Endothelial cell of umbilical vein (primary cell): ENCODE data around the gene DCLK1. TPM values are rescaled to one million over a fixed set of nuclear protein-coding genes. Genes with fewer than 3 reads are reported as not detected.

ENCODE experiments used
- BruUV-seq: library from RNA; stranded (reverse); fragments of 400-500 nt; replicated peaks from 2 replicates; lab custom pipeline; 2021; lab: Mats Ljungman, UMichigan
- CTCF ChIA-PET: fragments of 300-600, 350-600 bp; sonication (Branson Sonifier 250); formaldehyde crosslinking; loops from one replicate; lab custom pipeline; 2021; ENCODE audit warnings: antibody characterized with exemption, inconsistent platforms; lab: Charles Lee
- POLR2A ChIA-PET: fragments of 300-600, 350-600 bp; sonication (Branson Sonifier 250); formaldehyde crosslinking; loops from one replicate; lab custom pipeline; 2021; ENCODE audit warnings: antibody characterized with exemption, inconsistent platforms; lab: Charles Lee
- DNase-seq: peaks from one replicate; pipeline ENCODE4 v3.0.0-alpha.2; 2011; ENCODE audit warnings: low read depth, low spot score
- FAIRE-seq: peaks from 2 replicates; lab custom pipeline; 2011; peaks lifted over from hg19 to GRCh38; lab: Jason Lieb, UNC
- H2AFZ ChIP-seq: 2 replicates; pipeline ENCODE4 v1.6.0; 2012; ENCODE audit warnings: low read depth, low read length, control low read depth, inconsistent platforms
- H3K27ac ChIP-seq: 2 replicates; pipeline ENCODE4 v1.5.1; 2011; ENCODE audit warnings: low read depth, mild to moderate bottlenecking, control low read depth, low read length, moderate library complexity; ENCODE audit not compliant: insufficient read depth
- H3K27me3 ChIP-seq, 2 experiments: 2 replicates each; pipeline versions ENCODE4 v1.6.0 to v1.6.1; 2011; ENCODE audit warnings: low read length in 2 of 2, mixed read lengths in 1 of 2; ENCODE audit not compliant: control insufficient read depth in 2 of 2, insufficient read depth in 2 of 2
- H3K36me3 ChIP-seq, 2 experiments: 2 replicates in 1 of 2; 3 replicates in 1 of 2; pipeline ENCODE4 v1.5.1; 2011; ENCODE audit warnings: low read length in 2 of 2, mild to moderate bottlenecking in 1 of 2, moderate library complexity in 1 of 2; ENCODE audit not compliant: control insufficient read depth in 2 of 2, insufficient read depth in 2 of 2; ENCODE audit errors: extremely low read depth in 1 of 2
- H3K4me1 ChIP-seq: 3 replicates; pipeline ENCODE4 v1.5.1; 2011; ENCODE audit warnings: mild to moderate bottlenecking, low read length; ENCODE audit not compliant: control insufficient read depth, insufficient read depth; ENCODE audit errors: extremely low read depth
- H3K4me2 ChIP-seq: 2 replicates; pipeline ENCODE4 v1.6.1; 2011; ENCODE audit warnings: low read length, control low read depth, mixed read lengths; ENCODE audit not compliant: insufficient read depth
- H3K4me3 ChIP-seq, 3 experiments: fragments of 200-600 bp in 1 of 3; sonication (generic), shearing (Covaris generic) in 1 of 3; replicated peaks in 1 of 3; 2 replicates each; pipeline ENCODE4 v1.5.1; 2011 to 2016; ENCODE audit warnings: control low read depth in 3 of 3, low read length in 3 of 3, mild to moderate bottlenecking in 2 of 3, inconsistent platforms in 1 of 3, low read depth in 1 of 3, moderate library complexity in 1 of 3; ENCODE audit not compliant: insufficient read depth in 1 of 3
- H3K79me2 ChIP-seq: 2 replicates; pipeline ENCODE4 v1.6.0; 2012; ENCODE audit warnings: low read length, inconsistent platforms; ENCODE audit not compliant: control insufficient read depth, insufficient read depth
- H3K9ac ChIP-seq: replicated peaks from 2 replicates; pipeline ENCODE3; 2011; ENCODE audit warnings: low read length, control low read depth; ENCODE audit not compliant: insufficient read depth; ENCODE audit errors: extremely low read depth
- H3K9me1 ChIP-seq: replicated peaks from 3 replicates; pipeline ENCODE4 v1.6.0; 2011; ENCODE audit warnings: mild to moderate bottlenecking, low read length; ENCODE audit not compliant: control insufficient read depth, insufficient read depth; ENCODE audit errors: extremely low read depth
- H3K9me3 ChIP-seq: replicated peaks from 2 replicates; pipeline ENCODE4 v1.5.1; 2012; ENCODE audit warnings: low read length, inconsistent platforms; ENCODE audit not compliant: control insufficient read depth, insufficient read depth
- H4K20me1 ChIP-seq: replicated peaks from 2 replicates; pipeline ENCODE3; 2011; ENCODE audit warnings: mild to moderate bottlenecking, low read length; ENCODE audit not compliant: control insufficient read depth, insufficient read depth; ENCODE audit errors: extremely low read depth
- EZH2 ChIP-seq: IDR thresholded peaks from 2 replicates; pipeline ENCODE4 v1.6.1; 2012; ENCODE audit warnings: borderline replicate concordance, low read depth, mild to moderate bottlenecking, moderate library complexity, low read length, inconsistent platforms; ENCODE audit not compliant: severe bottlenecking
- FOS ChIP-seq: IDR thresholded peaks from 2 replicates; pipeline ENCODE4 v1.6.1; 2011; ENCODE audit warnings: mild to moderate bottlenecking, low read length, moderate library complexity, borderline replicate concordance; ENCODE audit not compliant: insufficient read depth
- GATA2 ChIP-seq: IDR thresholded peaks from 2 replicates; pipeline ENCODE4 v1.7.0; 2011; ENCODE audit warnings: low read depth, mild to moderate bottlenecking, moderate library complexity, mixed read lengths, low read length; ENCODE audit not compliant: insufficient read length, insufficient read depth
- JUN ChIP-seq: IDR thresholded peaks from 2 replicates; pipeline ENCODE4 v1.6.1; 2011; ENCODE audit warnings: borderline replicate concordance, low read depth; ENCODE audit not compliant: insufficient read length, insufficient read depth
- MYC ChIP-seq: IDR thresholded peaks from one replicate; pipeline ENCODE4 v1.6.1; 2011; ENCODE audit warnings: mild to moderate bottlenecking, low read depth, low read length
- POLR2AphosphoS5 ChIP-seq: IDR thresholded peaks from 2 replicates; pipeline ENCODE4 v1.6.1; 2012; ENCODE audit warnings: low read depth, mild to moderate bottlenecking, control low read depth, low read length, moderate library complexity; ENCODE audit not compliant: insufficient read depth
- dilution Hi-C: fragments of 300-500 bp; cut with MboI; formaldehyde crosslinking; loops from one replicate; pipeline ENCODE4 v1.15.0; 2019; ENCODE audit warnings: low sequenced_read_pairs; ENCODE audit not compliant: extremely low pct_ligation_motif_present
- intact Hi-C: fragments of 100-400 bp; cut with micrococcal nuclease; formaldehyde crosslinking; loops from one replicate; pipeline ENCODE4 v1.10.0; 2022
- polyA plus RNA-seq, 4 experiments: library from polyadenylated mRNA; depleted of rRNA in 3 of 4; stranded (reverse) in 3 of 4; unstranded in 1 of 4; fragments of >200 nt; gene quantifications; 2 replicates each; pipeline versions ENCODE4 v1.2.1 to v1.2.3, GENCODE V29; 2011 to 2012; ENCODE audit warnings: missing spikeins in 1 of 4
- total RNA-seq: library from RNA; stranded (reverse); gene quantifications from 2 replicates; pipeline ENCODE4 v1.2.3, GENCODE V29; 2021
- TF ChIP-seq, protein P1 (sequence below), 2 donors: IDR thresholded peaks; 1 replicate in 1 of 2; 2 replicates in 1 of 2; pipeline ENCODE4 v1.5.1; 2011; ENCODE audit warnings: low read length in 2 of 2, mild to moderate bottlenecking in 2 of 2, moderate library complexity in 2 of 2, control low read depth in 1 of 2, inconsistent platforms in 1 of 2, low read depth in 1 of 2; ENCODE audit not compliant: insufficient read depth in 1 of 2; ENCODE audit errors: extremely low read depth in 1 of 2

Gene DCLK1
- total and polyA plus RNA-seq, 2 donors (not counting 3 experiments of a cell fraction or from before 2014, with no cell fraction given) = 0.28 to 3.9 TPM

DNA sequence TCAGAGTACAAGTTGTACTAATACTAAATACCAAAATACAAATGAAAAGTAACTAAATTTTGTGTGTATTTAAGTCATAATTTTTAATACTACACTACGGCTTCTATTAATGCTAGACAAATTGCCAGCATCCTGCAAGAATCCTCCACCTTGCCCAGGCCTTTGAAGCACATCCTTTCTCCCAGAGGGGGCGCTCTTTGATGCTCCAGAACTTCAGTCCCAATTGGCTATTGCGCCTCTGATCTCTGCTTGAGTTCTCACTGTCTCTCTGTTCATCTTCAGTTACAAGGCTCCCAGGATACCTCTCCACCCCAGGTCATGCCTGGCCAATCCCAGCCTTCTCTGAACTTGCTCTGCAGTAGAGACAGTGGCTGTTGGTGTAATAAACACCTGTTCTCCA is 141.0 kb downstream of the DCLK1 start:
- intact Hi-C loops (no loop called here), dilution Hi-C loops (no loop called here)
- POLR2A ChIA-PET = no interaction called here
- H2AFZ ChIP-seq = no peak overlapping the region
- FAIRE-seq (no peak), DNase-seq (no peak)
- CTCF ChIA-PET = interaction anchor here (1.0 kb wide), 1 partner anchor 285 kb away, joined by 3 read pairs; no protein-coding TSS in a partner anchor
- H3K9me1 ChIP-seq = no peaks in the 10 kb centered on the region
- BruUV-seq = no TSS peak
- H3K9ac ChIP-seq = no peak overlapping the region
- H3K4me2 ChIP-seq = no peak overlapping the region
- H3K36me3 ChIP-seq = no peaks in the 10 kb centered on the region
- no peak overlapping the region for H3K27ac ChIP-seq
- no peaks in the 10 kb centered on the region for H3K9me3 ChIP-seq
- H3K4me1 ChIP-seq = no peaks in the 10 kb centered on the region
- no peak overlapping the region for H3K4me3 ChIP-seq
- TF ChIP-seq GATA2 (no peak), POLR2AphosphoS5 (no peak), JUN (no peak), MYC (no peak), EZH2 (no peak), FOS (no peak)
- TF ChIP-seq, protein P1, sequence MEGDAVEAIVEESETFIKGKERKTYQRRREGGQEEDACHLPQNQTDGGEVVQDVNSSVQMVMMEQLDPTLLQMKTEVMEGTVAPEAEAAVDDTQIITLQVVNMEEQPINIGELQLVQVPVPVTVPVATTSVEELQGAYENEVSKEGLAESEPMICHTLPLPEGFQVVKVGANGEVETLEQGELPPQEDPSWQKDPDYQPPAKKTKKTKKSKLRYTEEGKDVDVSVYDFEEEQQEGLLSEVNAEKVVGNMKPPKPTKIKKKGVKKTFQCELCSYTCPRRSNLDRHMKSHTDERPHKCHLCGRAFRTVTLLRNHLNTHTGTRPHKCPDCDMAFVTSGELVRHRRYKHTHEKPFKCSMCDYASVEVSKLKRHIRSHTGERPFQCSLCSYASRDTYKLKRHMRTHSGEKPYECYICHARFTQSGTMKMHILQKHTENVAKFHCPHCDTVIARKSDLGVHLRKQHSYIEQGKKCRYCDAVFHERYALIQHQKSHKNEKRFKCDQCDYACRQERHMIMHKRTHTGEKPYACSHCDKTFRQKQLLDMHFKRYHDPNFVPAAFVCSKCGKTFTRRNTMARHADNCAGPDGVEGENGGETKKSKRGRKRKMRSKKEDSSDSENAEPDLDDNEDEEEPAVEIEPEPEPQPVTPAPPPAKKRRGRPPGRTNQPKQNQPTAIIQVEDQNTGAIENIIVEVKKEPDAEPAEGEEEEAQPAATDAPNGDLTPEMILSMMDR (IDR thresholded peaks at IDR 0.05; ENCODE audit: extremely low read depth in 1 of 2, insufficient read depth in 1 of 2, low read depth in 1 of 2, low read length in 2 of 2) = no peak
- peaks cover 0 to 3% of the 10 kb centered on the region in 2 experiments for H3K27me3 ChIP-seq
- H4K20me1 ChIP-seq = no peaks in the 10 kb centered on the region
- H3K79me2 ChIP-seq = no peaks in the 10 kb centered on the region
